NCI-H2107 (cell line): ENCODE measurements around the gene GSK3A.

ENCODE experiments used
- DNase-seq: peaks from one replicate; lab custom pipeline; 2025; lab: John Stamatoyannopoulos, UW

Gene GSK3A

GRCh38 chr19:42248270-42249148, 6.1 kb upstream of the GSK3A start:
- no peak for DNase-seq

DNA sequence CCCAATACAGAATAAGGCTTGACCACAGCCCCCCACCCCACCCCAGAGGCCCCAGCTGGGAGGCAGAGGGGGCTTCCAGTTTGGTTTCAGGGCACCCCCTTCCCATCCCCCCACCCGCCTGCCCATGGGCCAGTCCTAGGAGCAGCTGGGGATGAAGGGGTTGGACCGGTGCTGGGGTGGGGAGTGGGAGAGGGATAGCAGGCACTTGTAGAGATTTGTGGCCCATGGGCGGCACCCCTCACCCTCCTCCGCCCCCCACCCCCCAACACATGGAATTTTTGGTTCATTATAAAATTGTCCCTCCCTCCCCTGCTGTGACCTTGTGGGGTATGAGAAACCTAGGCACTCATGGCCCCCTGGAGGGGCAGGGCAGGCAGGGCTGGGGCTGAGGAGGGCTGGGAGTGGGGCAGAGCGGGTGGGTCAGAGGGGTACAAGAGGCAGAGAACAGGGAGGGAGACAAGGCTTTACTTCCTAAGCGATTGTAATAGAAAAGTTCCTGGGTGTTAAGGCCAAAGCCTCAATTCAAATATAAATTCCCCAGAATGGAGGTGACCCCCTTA, 5.3 kb upstream of the GSK3A start:
- DNase-seq = no peak

- DNase-seq = no peak
Measured at GRCh38 chr19:42246922-42247639, 4.7 kb upstream of the GSK3A start.

- peak; percentile 38 for DNase-seq
Measured at GRCh38 chr19:42246143-42246921, 3.9 kb upstream of the GSK3A start.

- DNase-seq = no peak
Measured at GRCh38 chr19:42245231-42245630, 2.8 kb upstream of the GSK3A start.

GRCh38 chr19:42244347-42245220, 2.2 kb upstream of the GSK3A start:
- peak; percentile 82 for DNase-seq

GRCh38 chr19:42242069-42242511, 312 bp downstream of the GSK3A start:
- DNase-seq = no peak

GRCh38 chr19:42241279-42241678, 1.1 kb downstream of the GSK3A start:
- no peak for DNase-seq

- DNase-seq = no peak
Measured at GRCh38 chr19:42239544-42240220, 2.7 kb downstream of the GSK3A start.

DNA sequence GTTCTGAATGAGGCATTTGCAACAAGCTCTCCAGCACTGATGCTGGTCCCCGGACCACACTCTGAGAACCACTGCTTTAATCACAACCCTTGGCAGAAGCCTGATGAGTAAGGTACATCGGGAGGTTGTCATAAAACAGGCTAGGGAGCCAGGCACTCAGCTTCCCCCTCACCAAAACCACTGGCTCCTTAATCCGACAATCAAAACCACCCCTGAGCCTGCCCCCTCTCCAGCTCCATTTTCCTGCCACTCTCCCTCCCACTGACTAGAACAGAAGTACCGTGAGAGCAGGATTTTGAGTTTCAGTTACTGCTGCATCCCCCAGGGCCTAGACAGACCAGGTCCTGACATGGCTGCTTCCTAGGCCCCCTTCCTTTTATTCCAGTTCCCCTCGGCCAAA, 7.2 kb downstream of the GSK3A start:
- DNase-seq = no peak

DNA sequence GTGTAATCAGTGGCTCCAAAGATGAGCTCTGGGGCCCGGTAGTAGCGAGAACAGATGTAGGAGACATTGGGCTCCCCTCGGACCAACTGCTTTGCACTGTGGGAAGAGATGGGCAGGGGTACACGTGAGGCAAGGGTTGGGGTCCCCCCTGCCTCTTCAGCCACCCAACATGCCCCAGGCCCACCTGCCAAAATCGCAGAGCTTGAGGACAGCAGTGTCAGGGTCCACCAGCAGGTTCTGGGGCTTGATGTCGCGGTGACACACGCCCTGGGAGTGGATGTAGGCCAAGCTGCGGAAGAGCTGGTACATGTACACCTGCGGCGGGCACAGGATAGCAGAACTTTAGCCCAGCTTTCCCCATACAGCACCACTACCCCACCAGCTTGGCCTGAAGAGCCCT, 8.0 kb downstream of the GSK3A start:
- DNase-seq = no peak

DNA sequence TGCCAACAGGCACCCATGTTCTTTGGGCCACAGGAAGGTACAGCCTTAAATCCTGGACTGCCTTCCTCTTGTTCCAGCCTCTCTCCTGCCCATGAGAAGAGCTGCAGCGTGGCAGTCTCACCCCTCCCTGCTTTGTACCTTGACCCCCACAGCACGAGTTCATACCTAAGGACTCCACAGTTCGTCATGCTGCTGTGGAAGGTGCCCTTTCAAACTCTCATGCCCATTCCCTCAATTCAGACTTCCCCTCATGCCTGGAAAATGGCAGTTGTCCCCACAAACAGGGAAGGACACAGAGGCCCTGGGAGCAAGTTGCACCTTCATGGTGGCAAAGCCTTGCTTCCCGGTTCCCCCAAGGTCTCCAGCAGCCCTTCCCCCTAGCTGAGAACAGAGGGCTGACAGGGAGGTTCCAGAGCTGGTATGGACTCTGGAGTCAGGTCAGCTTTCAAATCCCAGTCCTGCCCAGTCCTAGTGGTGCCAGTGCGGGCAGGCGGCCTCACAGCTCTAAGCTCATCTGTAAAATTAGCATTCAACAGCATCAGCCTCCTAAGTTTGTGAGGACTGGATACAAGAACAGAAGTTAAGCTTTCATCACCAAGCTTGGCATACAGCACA, 8.6 kb downstream of the GSK3A start:
- DNase-seq = no peak

GRCh38 chr19:42233106-42233505, 9.3 kb downstream of the GSK3A start:
- no peak for DNase-seq

- no peak for DNase-seq
Measured at GRCh38 chr19:42232435-42232834, 10.0 kb downstream of the GSK3A start.

- no peak for DNase-seq
Measured at GRCh38 chr19:42230571-42230970, 11.8 kb downstream of the GSK3A start.

DNA sequence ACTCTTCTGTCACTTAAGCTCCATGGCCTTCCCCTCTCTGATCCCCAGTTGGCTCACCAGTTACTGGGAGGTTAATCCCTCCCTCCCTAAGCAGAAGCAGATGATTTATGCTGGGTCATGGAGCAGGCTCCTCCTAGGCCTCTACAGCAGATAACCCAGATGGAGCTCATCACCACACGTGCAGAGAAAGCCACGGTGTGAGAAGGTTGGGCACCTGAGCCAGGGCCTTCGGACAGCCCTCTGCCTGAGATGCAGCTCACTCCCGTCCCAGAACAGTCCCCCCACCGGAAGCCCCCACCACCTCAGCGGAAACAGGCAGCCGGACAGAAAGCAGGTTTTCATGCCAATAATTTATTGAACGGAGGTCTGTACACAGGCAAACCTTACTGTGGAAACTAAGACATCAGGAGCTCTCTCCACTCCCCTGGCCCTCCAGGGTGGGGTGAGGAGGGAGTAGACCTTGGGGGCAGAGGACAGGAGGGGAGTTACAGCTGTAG, 12.5 kb downstream of the GSK3A start:
- no peak for DNase-seq

- no peak for DNase-seq
Measured at GRCh38 chr19:42229301-42229854, 13.0 kb downstream of the GSK3A start.

- no peak for DNase-seq
Measured at GRCh38 chr19:42228641-42229040, 13.8 kb downstream of the GSK3A start.

- DNase-seq = no peak
Measured at GRCh38 chr19:42226886-42227285, 15.5 kb downstream of the GSK3A start.
